ENCODE data around the gene TRIP13. TPM values are rescaled to one million over a fixed set of nuclear protein-coding genes. Genes with fewer than 3 reads are reported as not detected.

TRIP13 gene
- total and polyA plus RNA-seq, 10 of the 15 experiments (the other 5 are each of a cell fraction or from before 2014, with no cell fraction given), result 15.1 to 64.9 (median 32.2) TPM

- no peak overlapping the region for H2AFZ ChIP-seq (ENCODE audit: control insufficient read depth, low read depth, low read length)
- no peaks in the 10 kb centered on the region for H4K20me1 ChIP-seq (ENCODE audit: control insufficient read depth, insufficient read depth)
- TF ChIP-seq NR2F1 (conservative IDR thresholded peaks at IDR 0.05), result no peak
- TF ChIP-seq SREBF1 (IDR thresholded peaks at IDR 0.05; ENCODE audit: low read length), result no peak
- TF ChIP-seq RAD21 (IDR thresholded peaks at IDR 0.05; ENCODE audit: insufficient read depth, low read depth, low read length), result no peak
- no peaks in the 10 kb centered on the region for H3K4me1 ChIP-seq (ENCODE audit: control insufficient read depth, insufficient read depth, low read length)
- WGBS (ENCODE audit: insufficient coverage, insufficient replicate concordance, low lambda C conversion rate, missing lambda C conversion rate), result 47% methylated on average over 13 of the region's 19 CpGs
- no peaks in the 10 kb centered on the region for H3K9me3 ChIP-seq (replicated peaks; ENCODE audit: control insufficient read depth, insufficient read depth, low read length)
- ChIA-PET SMC1A (ENCODE audit: uncharacterized antibody, unreplicated experiment) (no interaction called here), POLR2A (no interaction called here), CTCF (no interaction called here), RAD21 (ENCODE audit: unreplicated experiment) (no interaction called here)
- no peaks in the 10 kb centered on the region for H3K27me3 ChIP-seq (replicated peaks in 1 of 2; ENCODE audit: control insufficient read depth in 2 of 2, insufficient read depth in 2 of 2, low read length in 1 of 2)
- H3K27ac ChIP-seq (ENCODE audit: control insufficient read depth, insufficient read depth), result no peak overlapping the region
- H3K4me3 ChIP-seq, result no peak overlapping the region
- H3K4me2 ChIP-seq (ENCODE audit: control insufficient read depth, insufficient read depth), result no peak overlapping the region
- no peak overlapping the region for H3K9ac ChIP-seq (ENCODE audit: control insufficient read depth, insufficient read depth, low read length)
- H3K36me3 ChIP-seq (ENCODE audit: control insufficient read depth in 2 of 2, insufficient read depth in 2 of 2, low read length in 1 of 2), result no peaks in the 10 kb centered on the region
- no peak for FAIRE-seq
- no TSS peak for BruUV-seq (replicated peaks)
- no peak for ATAC-seq
- H3K79me2 ChIP-seq (ENCODE audit: control insufficient read depth, insufficient read depth, low read length), result no peaks in the 10 kb centered on the region
- intact Hi-C loops (cut with micrococcal nuclease; ENCODE audit: unreplicated experiment) (loop anchor here (2.0 kb wide), 1 partner anchor 96 kb away; no protein-coding TSS in a partner anchor), in situ Hi-C loops (cut with MboI) (loop anchor here (5.0 kb wide), 1 partner anchor 99 kb away; no protein-coding TSS in a partner anchor)
- DNase-seq (ENCODE audit: low read depth, low spot score), result no peak
These were observed 41.6 kb upstream of the TRIP13 start for GRCh38 chr5:851076-851475.

GRCh38 chr5:851553-851952 is 41.1 kb upstream of the TRIP13 start:
- CTCF ChIA-PET, result no interaction called here
- ATAC-seq (no peak), DNase-seq (ENCODE audit: low read depth, low spot score) (no peak), FAIRE-seq (no peak)
- Histone ChIP-seq H2AFZ (ENCODE audit: control insufficient read depth, low read depth, low read length) (no peak overlapping the region), H3K27ac (ENCODE audit: control insufficient read depth, insufficient read depth) (no peak overlapping the region), H3K36me3 (ENCODE audit: control insufficient read depth in 2 of 2, insufficient read depth in 2 of 2, low read length in 1 of 2) (no peaks in the 10 kb centered on the region), H3K4me2 (ENCODE audit: control insufficient read depth, insufficient read depth) (no peak overlapping the region), H3K79me2 (ENCODE audit: control insufficient read depth, insufficient read depth, low read length) (no peaks in the 10 kb centered on the region), H3K27me3 (replicated peaks in 1 of 2; ENCODE audit: control insufficient read depth in 2 of 2, insufficient read depth in 2 of 2, low read length in 1 of 2) (no peaks in the 10 kb centered on the region), H4K20me1 (ENCODE audit: control insufficient read depth, insufficient read depth) (no peaks in the 10 kb centered on the region), H3K4me1 (ENCODE audit: control insufficient read depth, insufficient read depth, low read length) (no peaks in the 10 kb centered on the region), H3K9me3 (replicated peaks; ENCODE audit: control insufficient read depth, insufficient read depth, low read length) (no peaks in the 10 kb centered on the region), H3K9ac (ENCODE audit: control insufficient read depth, insufficient read depth, low read length) (no peak overlapping the region), H3K4me3 (no peak overlapping the region)
- POLR2A ChIA-PET, result no interaction called here
- no TSS peak for BruUV-seq (replicated peaks)
- RAD21 ChIA-PET (ENCODE audit: unreplicated experiment), result no interaction called here
- 86% methylated on average over 16 of the region's 16 CpGs for WGBS (ENCODE audit: insufficient coverage, insufficient replicate concordance, low lambda C conversion rate, missing lambda C conversion rate)
- TF ChIP-seq SRF (IDR thresholded peaks at IDR 0.05; ENCODE audit: low read depth in 2 of 2, low read length in 2 of 2) (no peak), ESRRA (IDR thresholded peaks at IDR 0.05; ENCODE audit: low read length) (no peak), KLF5 (IDR thresholded peaks at IDR 0.05; ENCODE audit: partially characterized antibody) (no peak), CBFB (IDR thresholded peaks at IDR 0.05; ENCODE audit: low read depth) (no peak)
- in situ Hi-C loops (cut with MboI) (loop anchor here (5.0 kb wide), 1 partner anchor 99 kb away; no protein-coding TSS in a partner anchor), intact Hi-C loops (cut with micrococcal nuclease; ENCODE audit: unreplicated experiment) (loop anchor here (2.0 kb wide), 1 partner anchor 97 kb away; no protein-coding TSS in a partner anchor)
- SMC1A ChIA-PET (ENCODE audit: uncharacterized antibody, unreplicated experiment), result no interaction called here

Measured in GM12878 (cell line).